Fibroblast of villous mesenchyme (primary cell): Measurements from ENCODE around the gene CEP164. TPM values are rescaled to one million over a fixed set of nuclear protein-coding genes. Genes with fewer than 3 reads are reported as not detected.

Source experiments
- DNase-seq: peaks from one replicate; pipeline ENCODE4 v3.0.0-alpha.2; 2010; ENCODE audit warnings: low read depth
- H3K4me3 ChIP-seq: 2 replicates; pipeline ENCODE4 v1.5.1; 2011; ENCODE audit warnings: low read depth, mild to moderate bottlenecking, low read length
- total RNA-seq: library from RNA; depleted of rRNA; stranded (reverse); fragments of >200 nt; gene quantifications from 2 replicates; pipeline ENCODE4 v1.2.3, GENCODE V29; 2012
- TF ChIP-seq, protein P1 (sequence below): IDR thresholded peaks from 2 replicates; pipeline ENCODE4 v1.5.1; 2012; ENCODE audit warnings: low read depth, mild to moderate bottlenecking, low read length; ENCODE audit not compliant: insufficient read depth

CEP164 gene
- total RNA-seq: 30.3 and 33.7 TPM in 2 replicates

DNA sequence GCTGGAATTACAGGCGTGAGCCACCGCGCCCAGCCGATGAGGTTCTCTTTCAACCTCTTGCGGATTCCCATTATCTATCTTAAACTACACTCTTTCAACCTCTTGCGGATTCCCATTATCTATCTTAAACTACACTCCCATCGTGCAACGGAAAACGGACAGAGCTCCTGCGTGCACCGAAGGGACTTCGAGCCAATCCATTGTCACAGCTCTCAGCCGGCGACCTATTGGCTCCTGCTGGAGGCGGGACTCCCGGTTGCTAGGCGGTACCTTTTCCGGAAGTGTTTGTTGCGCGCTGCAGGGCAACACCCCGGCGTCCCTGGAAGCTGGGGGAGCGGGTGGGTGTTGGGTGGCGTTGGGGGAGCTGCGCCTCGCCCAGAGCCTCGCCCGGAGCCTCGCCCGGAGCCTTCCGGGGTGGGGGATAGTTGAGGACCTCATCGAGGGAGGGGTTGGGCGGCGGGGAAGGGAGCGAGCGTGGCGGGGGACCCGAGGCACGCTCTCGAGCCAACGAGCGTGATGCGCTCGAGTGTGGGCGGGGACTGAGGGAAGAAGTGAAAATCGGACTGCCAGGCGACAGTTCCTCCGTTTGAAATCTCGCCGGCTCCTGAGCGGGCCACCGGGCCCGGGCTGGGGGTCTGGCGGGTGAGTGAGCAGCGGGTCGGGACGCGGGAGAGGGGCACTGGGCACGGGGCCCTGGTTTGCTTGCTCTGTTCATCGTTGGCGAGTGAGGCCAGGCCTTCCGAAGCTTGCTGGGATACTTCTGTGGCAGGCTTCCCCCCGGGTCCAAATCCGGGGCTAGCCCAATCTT lies at the start of gene CEP164:
CEP164 (plus strand) TSS at position 288 of the 808 bp plus-strand sequence. CDS start 10,733 bp downstream, outside the sequence.
- peak within 1 kb of the TSS; percentile 92 for H3K4me3 ChIP-seq
- DNase-seq: peak; percentile 98
- TF ChIP-seq, protein P1, sequence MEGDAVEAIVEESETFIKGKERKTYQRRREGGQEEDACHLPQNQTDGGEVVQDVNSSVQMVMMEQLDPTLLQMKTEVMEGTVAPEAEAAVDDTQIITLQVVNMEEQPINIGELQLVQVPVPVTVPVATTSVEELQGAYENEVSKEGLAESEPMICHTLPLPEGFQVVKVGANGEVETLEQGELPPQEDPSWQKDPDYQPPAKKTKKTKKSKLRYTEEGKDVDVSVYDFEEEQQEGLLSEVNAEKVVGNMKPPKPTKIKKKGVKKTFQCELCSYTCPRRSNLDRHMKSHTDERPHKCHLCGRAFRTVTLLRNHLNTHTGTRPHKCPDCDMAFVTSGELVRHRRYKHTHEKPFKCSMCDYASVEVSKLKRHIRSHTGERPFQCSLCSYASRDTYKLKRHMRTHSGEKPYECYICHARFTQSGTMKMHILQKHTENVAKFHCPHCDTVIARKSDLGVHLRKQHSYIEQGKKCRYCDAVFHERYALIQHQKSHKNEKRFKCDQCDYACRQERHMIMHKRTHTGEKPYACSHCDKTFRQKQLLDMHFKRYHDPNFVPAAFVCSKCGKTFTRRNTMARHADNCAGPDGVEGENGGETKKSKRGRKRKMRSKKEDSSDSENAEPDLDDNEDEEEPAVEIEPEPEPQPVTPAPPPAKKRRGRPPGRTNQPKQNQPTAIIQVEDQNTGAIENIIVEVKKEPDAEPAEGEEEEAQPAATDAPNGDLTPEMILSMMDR: no peak

DNA sequence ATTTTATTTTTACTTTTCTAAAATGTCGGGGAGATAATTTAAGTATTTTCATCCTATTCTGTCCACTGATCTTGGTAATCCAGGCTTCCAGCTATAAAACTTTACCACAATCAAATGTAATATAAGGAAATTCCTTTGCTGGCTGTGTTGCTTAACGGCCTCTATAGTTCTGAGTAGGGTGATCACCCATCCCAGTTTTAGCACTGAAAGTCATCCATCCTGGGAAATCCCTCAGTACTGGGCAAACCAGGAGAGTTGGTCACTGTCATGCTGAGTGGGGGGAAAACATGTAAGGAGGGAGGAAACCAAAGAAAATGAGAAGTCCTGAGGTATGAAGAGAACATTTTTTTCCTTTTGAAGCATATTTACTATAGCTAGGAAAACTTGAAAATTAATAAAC lies 49.3 kb upstream of the CEP164 start:
- DNase-seq: peak; percentile 29
- no peak overlapping the region for H3K4me3 ChIP-seq
- TF ChIP-seq, protein P1: no peak

DNA sequence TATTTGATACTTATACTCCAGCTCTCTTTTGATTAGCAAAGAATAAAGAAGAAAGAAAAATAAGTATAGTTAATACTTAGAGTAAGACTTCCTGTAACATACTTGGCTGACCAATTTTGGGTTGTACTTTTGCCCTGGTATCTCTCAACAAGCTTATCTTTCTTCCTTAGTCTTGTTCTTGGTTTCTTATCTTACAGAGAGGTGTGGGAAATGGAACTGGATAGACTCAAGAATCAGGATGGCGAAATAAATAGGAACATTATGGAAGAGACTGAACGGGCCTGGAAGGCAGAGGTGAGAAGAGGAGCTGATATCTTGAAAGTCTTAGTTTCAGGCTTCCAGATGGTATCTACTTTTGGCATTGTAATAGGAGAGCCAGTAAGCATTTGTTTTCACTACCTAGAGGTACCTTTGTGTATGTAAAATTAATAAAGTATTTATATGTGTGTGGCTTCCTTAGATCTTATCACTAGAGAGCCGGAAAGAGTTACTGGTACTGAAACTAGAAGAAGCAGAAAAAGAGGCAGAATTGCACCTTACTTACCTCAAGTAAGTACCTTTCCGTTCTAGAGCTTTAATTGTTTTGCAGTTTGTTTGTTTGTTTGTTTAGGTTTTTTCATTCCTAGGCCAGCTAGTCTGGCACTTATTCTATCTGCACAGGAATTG lies 47.8 kb upstream of the CEP164 start:
- H3K4me3 ChIP-seq: no peak overlapping the region
- TF ChIP-seq, protein P1: no peak
- peak; percentile 91 for DNase-seq

DNA sequence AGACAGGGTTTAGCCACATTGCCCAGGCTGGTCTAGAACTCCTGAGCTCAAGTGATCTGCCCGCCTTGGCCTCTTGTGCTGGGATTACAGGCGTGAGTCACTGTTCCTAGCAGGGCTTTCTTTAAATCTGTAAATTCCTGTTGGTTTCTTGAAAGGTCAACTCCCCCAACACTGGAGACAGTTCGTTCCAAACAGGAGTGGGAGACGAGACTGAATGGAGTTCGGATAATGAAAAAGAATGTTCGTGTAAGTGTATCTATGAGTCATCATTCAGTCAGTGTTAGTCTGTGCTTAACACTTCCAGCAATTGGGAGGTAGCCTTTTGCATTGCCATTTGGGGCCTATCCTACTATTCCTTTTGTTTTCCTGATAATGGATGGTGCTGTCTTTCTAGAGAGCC lies 46.5 kb upstream of the CEP164 start:
- TF ChIP-seq, protein P1: no peak
- no peak overlapping the region for H3K4me3 ChIP-seq
- peak; percentile 96 for DNase-seq

DNA sequence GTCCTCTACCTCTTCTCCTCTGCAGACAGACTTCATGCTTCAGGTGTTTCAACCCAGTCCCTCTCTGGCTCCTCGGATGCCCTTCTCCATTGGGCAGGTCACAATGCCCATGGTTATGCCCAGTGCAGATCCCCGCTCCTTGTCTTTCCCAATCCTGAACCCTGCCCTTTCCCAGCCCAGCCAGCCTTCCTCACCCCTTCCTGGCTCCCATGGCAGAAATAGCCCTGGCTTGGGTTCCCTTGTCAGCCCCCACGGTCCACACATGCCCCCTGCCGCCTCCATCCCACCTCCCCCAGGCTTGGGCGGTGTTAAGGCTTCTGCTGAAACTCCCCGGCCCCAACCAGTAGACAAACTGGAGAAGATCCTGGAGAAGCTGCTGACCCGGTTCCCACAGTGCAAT lies 45.8 kb upstream of the CEP164 start:
- DNase-seq: no peak
- no peak overlapping the region for H3K4me3 ChIP-seq
- TF ChIP-seq, protein P1: no peak

DNA sequence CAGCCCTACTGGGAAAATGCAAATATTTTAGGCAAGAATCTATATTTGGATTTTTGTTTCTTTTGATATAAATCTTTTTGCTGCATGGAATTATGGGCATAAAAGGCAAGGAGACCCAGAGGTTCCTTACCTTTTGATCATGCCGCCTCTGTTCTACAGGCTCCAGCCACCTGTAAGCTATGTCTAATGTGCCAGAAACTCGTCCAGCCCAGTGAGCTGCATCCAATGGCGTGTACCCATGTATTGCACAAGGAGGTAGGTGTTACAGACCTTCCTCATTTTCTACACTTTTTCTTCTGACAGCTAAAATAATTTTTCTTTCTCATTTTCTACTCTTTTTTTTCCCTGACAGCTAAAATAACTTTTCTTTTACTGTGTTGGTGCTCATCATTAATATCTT lies 44.7 kb upstream of the CEP164 start:
- no peak overlapping the region for H3K4me3 ChIP-seq
- TF ChIP-seq, protein P1: no peak
- no peak for DNase-seq
